WERI-Rb-1 (cell line): ENCODE measurements around the gene CUX1.

ENCODE experiments used
- DNase-seq: peaks from one replicate; pipeline ENCODE4 v3.0.0-alpha.2; 2020
- H3K27ac ChIP-seq: fragments of 250-450 bp; sonication (Bioruptor Pico); 2 replicates; pipeline ENCODE4 v1.5.1; 2020; ENCODE audit warnings: mild to moderate bottlenecking, moderate library complexity
- H3K27me3 ChIP-seq: fragments of 250-450 bp; sonication (Bioruptor Pico); 2 replicates; pipeline ENCODE4 v1.5.1; 2021; ENCODE audit warnings: mild to moderate bottlenecking, low read depth, moderate library complexity; ENCODE audit not compliant: insufficient read depth, severe bottlenecking
- H3K36me3 ChIP-seq: fragments of 250-450 bp; sonication (Bioruptor Pico); 2 replicates; pipeline ENCODE4 v1.5.1; 2020; ENCODE audit warnings: mild to moderate bottlenecking, moderate library complexity
- H3K4me3 ChIP-seq: 2 replicates; pipeline ENCODE4 v1.5.1; 2011; ENCODE audit warnings: low read depth, mild to moderate bottlenecking, control low read depth, low read length
- H3K9me3 ChIP-seq: fragments of 250-450 bp; sonication (Bioruptor Pico); 2 replicates; pipeline ENCODE4 v1.5.1; 2021; ENCODE audit warnings: mild to moderate bottlenecking, moderate library complexity; ENCODE audit not compliant: severe bottlenecking
- CTCF ChIP-seq: IDR thresholded peaks from 2 replicates; pipeline ENCODE4 v1.5.1; 2011; ENCODE audit warnings: low read depth, mild to moderate bottlenecking, control low read depth, inconsistent platforms, low read length

The CUX1 gene

GRCh38 chr7:101964680-101965452 is 147.4 kb downstream of the CUX1 start:
- peaks cover 3% of the 10 kb centered on the region for H3K36me3 ChIP-seq
- DNase-seq, result no peak
- no peaks in the 10 kb centered on the region for H3K27me3 ChIP-seq
- no peak overlapping the region for H3K4me3 ChIP-seq
- H3K9me3 ChIP-seq, result no peaks in the 10 kb centered on the region
- H3K27ac ChIP-seq, result no peak overlapping the region
- no peak for TF ChIP-seq CTCF

GRCh38 chr7:101968720-101969466 is 151.5 kb downstream of the CUX1 start:
- Histone ChIP-seq H3K9me3 (no peaks in the 10 kb centered on the region), H3K4me3 (no peak overlapping the region), H3K27ac (no peak overlapping the region), H3K27me3 (no peaks in the 10 kb centered on the region), H3K36me3 (no peaks in the 10 kb centered on the region; the same call in none of the 2 replicates)
- DNase-seq, result no peak
- TF ChIP-seq CTCF, result no peak

- Histone ChIP-seq H3K27me3 (no peaks in the 10 kb centered on the region), H3K9me3 (no peaks in the 10 kb centered on the region), H3K4me3 (no peak overlapping the region), H3K36me3 (no peaks in the 10 kb centered on the region; the same call in none of the 2 replicates), H3K27ac (no peak overlapping the region)
- DNase-seq, result no peak
- no peak for TF ChIP-seq CTCF
Measured at GRCh38 chr7:101969997-101970585, 152.7 kb downstream of the CUX1 start.

- Histone ChIP-seq H3K36me3 (no peaks in the 10 kb centered on the region; the same call in none of the 2 replicates), H3K9me3 (no peaks in the 10 kb centered on the region), H3K4me3 (no peak overlapping the region), H3K27ac (no peak overlapping the region), H3K27me3 (no peaks in the 10 kb centered on the region)
- DNase-seq, result no peak
- TF ChIP-seq CTCF, result no peak
Measured at GRCh38 chr7:101970801-101971200, 153.4 kb downstream of the CUX1 start.

GRCh38 chr7:101971457-101971856 is 154.0 kb downstream of the CUX1 start:
- DNase-seq, result no peak
- no peaks in the 10 kb centered on the region; the same call in none of the 2 replicates for H3K36me3 ChIP-seq

More at GRCh38 chr7:101971457-101971856, 154.0 kb downstream of the CUX1 start:
- Histone ChIP-seq H3K27me3 (no peaks in the 10 kb centered on the region), H3K9me3 (no peaks in the 10 kb centered on the region), H3K27ac (no peak overlapping the region), H3K4me3 (no peak overlapping the region)
- no peak for TF ChIP-seq CTCF
